ENCODE results near the gene GDPD5.

Gene GDPD5

DNA sequence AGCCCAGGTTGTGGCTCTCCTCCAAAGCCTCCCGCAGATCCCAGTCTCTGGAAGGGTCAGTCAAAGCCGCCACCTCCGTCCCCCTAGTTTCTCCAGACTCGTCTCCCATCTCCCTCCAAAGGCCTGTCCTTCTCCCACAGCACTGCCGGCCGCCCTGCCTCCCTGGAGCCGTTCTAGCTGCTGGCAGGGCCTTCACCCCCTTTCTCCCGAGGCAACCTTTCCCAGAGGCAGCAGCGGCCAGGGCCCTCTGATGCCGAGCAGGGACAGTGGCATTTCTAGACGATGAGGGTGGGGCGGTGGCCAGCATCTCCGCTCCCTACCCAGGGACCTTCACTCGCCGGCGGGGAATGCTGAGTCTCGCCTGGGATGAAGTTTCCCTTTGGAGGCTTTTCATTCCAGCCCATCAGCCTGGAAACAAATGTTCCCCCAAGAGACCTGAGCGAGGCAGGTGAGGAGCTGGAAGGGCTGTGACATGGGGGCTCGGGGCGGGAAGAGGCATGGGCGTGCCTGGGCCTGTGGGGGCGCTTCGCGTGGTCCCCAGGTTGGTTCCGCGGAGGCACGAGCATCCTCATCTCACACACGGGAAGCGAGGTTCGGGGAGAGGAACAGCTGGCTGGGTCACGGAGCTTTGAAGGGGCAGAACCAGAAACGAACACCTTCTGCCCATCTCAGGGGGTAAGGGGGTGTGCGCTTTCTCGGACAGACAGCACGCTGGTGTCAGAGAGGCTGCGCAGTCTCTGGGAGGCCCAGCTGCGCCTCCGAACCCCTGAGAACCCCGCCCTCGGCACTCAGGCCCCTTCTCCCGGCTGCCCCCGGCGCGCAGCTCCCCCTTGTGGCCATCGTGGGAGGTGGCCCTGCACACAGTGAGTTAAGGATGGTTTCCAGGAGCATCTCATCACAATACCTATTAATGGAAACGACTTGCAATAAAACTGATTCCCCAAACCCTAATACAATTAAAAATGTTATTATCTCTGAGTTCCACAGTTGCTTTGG is 74.6 kb downstream of the GDPD5 start:
- TF ChIP-seq, protein P1, sequence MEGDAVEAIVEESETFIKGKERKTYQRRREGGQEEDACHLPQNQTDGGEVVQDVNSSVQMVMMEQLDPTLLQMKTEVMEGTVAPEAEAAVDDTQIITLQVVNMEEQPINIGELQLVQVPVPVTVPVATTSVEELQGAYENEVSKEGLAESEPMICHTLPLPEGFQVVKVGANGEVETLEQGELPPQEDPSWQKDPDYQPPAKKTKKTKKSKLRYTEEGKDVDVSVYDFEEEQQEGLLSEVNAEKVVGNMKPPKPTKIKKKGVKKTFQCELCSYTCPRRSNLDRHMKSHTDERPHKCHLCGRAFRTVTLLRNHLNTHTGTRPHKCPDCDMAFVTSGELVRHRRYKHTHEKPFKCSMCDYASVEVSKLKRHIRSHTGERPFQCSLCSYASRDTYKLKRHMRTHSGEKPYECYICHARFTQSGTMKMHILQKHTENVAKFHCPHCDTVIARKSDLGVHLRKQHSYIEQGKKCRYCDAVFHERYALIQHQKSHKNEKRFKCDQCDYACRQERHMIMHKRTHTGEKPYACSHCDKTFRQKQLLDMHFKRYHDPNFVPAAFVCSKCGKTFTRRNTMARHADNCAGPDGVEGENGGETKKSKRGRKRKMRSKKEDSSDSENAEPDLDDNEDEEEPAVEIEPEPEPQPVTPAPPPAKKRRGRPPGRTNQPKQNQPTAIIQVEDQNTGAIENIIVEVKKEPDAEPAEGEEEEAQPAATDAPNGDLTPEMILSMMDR (conservative IDR thresholded peaks at IDR 0.05), result peak; percentile 89
- no peak overlapping the region for H3K27ac ChIP-seq

DNA sequence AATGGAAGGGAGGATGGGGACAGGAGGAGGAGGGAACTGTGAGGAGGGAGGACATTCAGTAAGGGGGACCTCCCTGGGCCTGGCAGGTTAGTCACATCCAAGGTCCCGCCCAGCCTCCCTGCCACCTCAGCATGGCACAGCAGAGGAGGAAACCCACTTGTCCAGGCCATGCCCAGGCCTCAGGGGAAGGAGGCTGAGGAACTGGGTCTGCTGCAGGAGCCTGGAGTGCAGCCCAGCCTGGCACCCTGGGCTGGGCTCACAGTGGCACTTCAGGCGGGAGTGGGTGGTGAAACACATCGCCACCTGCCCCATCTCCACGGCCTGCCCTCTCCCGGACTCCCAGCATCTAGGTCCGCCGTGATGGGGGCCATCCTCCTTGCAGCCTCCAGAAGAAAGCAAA is 75.5 kb downstream of the GDPD5 start:
- TF ChIP-seq, protein P1 (conservative IDR thresholded peaks at IDR 0.05), result no peak
- no peak overlapping the region for H3K27ac ChIP-seq

DNA sequence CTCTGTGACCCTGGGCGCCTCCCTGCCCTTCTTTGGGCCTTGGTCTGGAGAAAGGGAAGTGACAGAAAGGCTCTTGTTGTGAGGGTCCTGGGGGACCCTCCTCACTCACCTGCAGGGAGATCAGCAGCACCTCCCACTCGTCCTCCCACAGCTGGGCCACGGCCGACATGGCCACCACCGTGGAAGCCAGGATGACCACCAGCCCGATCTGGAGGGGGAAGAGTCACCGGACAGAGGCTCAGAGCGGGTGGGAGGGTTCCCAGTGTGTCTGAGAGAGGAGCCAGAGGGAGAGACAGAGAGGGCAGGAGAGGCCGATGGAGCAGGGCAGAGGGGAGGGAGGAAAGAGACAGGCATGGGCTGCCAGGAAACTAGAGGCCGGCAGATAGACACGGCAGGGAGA is 76.0 kb downstream of the GDPD5 start:
- H3K27ac ChIP-seq, result no peak overlapping the region
- TF ChIP-seq, protein P1 (conservative IDR thresholded peaks at IDR 0.05), result no peak

DNA sequence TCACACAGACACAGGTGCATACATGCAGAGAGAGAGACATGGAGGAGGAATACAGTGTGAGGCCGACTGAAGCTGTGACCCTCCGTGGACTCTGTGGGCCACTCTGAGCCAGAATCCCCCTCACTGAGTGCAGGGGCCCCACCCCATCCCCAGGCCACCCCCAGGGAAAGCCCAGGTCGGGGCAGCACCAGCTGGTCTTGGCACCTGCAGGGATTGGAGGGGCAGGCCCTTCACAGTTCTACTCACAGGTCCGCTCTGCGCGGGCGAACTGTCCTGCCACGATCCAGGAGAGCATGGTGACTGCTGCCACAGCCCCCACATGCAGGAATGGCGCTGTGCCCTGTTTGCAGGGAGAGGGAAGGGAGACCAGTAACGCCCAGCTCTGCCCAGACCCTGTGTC is 76.5 kb downstream of the GDPD5 start:
- H3K27ac ChIP-seq, result no peak overlapping the region
- TF ChIP-seq, protein P1 (conservative IDR thresholded peaks at IDR 0.05), result no peak

DNA sequence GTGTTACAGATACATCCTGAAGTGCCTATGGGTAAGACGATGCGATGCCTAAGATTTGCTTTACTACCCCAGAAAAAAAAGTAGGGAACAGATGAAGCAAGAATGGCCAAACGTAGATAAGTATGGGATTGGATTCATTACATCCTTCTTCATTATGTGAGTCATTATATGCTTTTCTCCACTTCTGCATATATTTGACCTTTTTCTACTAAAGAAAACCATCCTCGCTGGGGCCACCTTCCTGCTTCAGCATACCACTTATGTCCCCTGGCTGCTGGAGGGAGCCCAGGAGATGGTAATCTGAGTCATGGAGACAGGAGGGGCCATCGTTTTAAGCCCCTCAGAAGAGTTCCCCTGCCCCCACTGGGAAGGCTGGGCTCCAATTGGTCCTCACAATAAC is 78.3 kb downstream of the GDPD5 start:
- H3K27ac ChIP-seq, result no peak overlapping the region
- TF ChIP-seq, protein P1 (conservative IDR thresholded peaks at IDR 0.05), result no peak

DNA sequence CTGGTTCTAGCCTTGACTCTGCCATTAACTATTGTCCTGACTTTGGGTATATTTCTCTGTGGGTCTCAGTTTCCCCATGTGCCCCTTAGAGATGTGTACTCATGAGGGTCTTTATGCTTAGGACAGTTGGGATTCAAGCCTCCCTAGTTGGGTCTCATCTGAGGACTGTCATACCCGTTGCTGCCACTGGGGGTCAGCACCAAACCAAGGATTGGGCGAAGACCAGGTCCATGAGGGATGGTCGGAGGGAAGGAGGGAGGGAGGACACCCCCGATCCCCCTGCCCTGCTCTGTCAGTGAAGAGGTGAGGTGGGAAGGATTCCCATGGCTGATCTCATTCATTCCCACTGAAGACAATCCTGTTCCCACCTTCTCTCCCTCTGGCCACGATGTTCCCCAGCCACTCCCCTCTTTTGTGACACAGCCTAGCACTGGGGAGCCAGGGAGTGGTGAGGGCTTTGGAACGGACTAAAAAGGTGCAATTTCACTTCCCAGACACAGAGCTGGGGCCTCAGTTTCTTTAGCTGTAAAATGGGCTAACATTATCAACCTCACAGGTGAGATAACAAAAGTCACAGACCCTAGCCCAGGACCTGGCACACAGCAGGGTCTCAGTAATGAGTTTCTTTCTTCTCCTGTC is 80.3 kb downstream of the GDPD5 start:
- TF ChIP-seq, protein P1 (conservative IDR thresholded peaks at IDR 0.05), result peak; percentile 93

DNA sequence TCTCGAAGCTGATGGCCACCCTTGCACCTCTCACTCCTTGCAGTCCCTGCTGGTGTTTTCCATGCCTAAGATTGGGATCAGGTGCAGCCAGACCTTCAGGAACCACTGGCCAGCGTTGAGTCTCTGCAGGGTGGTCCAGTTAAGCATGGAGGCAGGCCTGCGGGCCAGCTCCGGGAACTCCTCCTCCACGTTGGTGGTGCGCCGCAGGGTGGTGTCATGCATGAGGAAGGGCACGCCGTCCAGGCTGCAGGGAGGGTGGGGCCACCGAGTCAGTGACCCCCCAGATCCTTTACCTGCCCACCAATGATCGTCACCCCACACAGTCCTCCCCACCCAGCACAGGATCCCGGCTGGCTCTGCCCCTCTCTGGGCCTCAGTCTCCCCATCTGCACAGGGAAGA is 82.7 kb downstream of the GDPD5 start:
- TF ChIP-seq, protein P1 (conservative IDR thresholded peaks at IDR 0.05), result no peak

More for the DNA sequence above, 80.3 kb downstream of the GDPD5 start:
- no peak overlapping the region for H3K27ac ChIP-seq

More for the DNA sequence above, 82.7 kb downstream of the GDPD5 start:
- H3K27ac ChIP-seq, result no peak overlapping the region

Data from VCaP (cell line).